HG03439 (cell line): ENCODE results near the gene PAX8.
A peak's percentile ranks its signal among the peaks of the same experiment; 100 is the strongest.

Source experiments
- ATAC-seq: cut with Tn5 transposase; IDR thresholded peaks from one replicate; pipeline ENCODE4 v1.9.1; 2021; ENCODE audit warnings: mild to moderate bottlenecking, moderate library complexity; ENCODE audit not compliant: unreplicated experiment

PAX8 gene

DNA sequence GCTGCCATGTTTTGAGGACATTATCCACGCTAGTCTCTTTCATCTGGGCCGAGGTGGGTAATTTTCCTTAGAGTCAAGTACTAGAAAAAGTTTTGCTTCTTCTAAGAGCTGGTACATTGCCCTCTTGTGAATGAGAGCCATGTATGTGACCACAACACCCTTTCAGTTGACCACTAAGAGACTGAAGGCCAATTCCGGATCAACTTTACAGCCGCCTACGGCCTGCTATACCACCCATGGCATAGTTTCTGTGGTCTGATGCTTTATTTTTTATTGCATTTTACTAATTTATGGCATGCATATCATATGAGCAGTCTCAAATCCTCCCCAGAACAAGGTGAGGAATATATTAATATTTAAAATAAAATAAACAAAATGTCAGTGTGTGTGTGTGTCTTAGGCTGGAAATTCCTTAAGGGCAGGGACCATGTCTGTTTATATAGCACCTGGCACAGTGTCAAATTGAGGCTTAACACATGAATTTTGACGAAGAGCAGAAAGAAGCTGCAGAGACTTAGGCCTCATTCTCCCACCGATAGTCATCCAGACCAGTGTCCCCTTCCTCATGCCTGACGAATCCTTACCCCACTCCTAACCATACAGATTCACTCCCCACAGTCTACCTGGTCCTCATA is 69.6 kb downstream of the PAX8 start:
- ATAC-seq = no peak

DNA sequence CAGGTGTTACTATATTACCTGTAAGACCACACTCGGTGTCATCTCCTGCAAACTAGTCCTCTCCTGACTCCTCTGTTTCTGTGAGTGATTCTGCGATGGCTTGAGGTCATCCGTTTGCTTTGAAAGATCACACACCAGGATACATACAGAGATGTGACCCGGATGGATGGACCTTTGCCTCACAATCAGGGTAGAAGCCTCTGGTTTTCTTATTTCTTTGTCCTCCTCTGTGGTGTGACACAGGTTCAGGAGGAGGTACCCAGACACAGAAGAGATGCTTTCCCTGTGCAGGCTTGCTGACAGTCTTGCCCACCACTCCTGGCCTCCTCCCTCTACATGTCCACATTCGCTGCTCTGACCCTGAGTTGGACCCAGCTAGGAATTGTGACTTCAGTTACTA is 70.3 kb downstream of the PAX8 start:
- ATAC-seq = no peak

DNA sequence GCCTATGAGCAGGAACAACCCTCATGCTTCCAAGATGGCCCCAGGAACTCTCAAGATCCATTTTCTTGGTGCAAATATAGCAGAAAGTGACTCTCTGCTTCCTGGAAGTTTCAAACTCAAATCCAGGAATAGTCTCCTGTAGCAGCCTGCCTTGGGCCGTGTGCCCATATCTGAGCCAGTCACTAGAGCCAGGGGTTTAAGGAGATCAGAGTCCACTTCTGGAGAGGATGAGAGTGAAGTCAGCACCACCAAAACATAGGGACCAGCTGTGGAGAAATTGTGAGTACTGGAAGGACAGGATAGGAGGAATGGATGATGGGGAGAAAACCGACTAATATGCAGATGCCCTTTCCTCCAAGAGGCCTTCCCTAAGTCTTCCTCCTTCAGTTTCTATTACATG is 71.7 kb downstream of the PAX8 start:
- ATAC-seq = no peak

DNA sequence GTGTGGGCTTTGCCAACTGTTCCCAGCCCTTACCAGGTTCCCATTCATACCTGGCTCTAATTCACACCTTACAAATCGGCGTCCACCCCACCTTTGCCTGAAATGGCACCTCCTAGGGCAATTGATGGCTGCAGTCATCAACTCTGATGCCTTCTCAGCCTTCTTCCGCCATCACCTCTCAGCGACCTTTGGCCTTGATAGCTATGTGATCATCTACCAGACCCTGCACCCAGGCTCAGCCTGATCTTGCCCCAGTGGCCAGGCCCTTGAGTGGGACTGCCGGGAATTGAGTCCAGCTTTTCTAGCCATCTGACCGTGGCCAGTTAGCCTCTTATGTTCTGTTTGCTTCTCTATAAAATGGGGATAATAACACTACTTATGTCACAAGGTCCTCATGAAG is 72.5 kb downstream of the PAX8 start:
- ATAC-seq = no peak

DNA sequence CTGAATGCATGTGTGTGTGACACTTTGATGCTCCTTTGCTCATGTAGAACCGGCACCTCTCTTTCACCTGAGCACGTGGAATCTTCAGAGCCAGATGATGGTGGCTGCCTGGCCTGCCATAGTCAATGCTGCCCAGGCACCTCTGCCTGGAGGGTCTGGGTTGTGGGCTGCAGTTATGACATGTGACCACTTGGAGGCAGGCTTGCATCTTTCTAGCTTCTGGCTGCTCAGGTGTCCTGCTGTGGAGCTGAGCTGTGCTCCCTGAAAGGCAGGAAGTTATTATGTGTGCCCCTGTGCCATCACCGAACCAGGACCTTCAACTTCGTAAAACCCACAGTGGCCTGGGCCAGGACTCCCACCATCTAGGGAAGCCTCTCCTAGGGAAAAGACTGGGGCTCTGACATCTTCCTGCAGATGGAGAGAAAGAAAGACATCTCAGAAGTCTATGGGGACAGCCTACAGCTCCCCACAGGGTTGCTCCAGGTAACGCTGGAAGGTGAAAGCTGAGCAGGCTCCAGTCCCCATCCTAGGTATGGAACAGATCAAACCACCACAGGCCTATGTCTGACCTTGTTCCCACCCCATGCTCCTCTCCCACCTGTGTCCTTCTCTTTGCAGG is 74.7 kb downstream of the PAX8 start:
- peak; percentile 70 for ATAC-seq

DNA sequence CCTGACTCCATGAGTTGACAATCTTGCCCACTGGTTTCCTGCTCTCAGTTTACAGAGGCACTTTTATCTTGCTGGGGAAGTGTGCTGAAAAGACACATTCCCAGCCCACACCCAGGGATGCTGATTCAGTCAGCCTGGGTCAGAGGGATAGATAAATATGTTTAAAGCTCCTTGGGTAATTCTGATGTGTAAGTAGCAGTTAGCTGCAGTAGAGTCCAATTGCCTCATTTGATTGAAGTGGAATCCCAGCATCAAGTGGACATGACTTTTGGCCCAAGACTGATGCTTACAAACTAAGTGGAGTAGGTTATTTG is 75.5 kb downstream of the PAX8 start:
- ATAC-seq = no peak

DNA sequence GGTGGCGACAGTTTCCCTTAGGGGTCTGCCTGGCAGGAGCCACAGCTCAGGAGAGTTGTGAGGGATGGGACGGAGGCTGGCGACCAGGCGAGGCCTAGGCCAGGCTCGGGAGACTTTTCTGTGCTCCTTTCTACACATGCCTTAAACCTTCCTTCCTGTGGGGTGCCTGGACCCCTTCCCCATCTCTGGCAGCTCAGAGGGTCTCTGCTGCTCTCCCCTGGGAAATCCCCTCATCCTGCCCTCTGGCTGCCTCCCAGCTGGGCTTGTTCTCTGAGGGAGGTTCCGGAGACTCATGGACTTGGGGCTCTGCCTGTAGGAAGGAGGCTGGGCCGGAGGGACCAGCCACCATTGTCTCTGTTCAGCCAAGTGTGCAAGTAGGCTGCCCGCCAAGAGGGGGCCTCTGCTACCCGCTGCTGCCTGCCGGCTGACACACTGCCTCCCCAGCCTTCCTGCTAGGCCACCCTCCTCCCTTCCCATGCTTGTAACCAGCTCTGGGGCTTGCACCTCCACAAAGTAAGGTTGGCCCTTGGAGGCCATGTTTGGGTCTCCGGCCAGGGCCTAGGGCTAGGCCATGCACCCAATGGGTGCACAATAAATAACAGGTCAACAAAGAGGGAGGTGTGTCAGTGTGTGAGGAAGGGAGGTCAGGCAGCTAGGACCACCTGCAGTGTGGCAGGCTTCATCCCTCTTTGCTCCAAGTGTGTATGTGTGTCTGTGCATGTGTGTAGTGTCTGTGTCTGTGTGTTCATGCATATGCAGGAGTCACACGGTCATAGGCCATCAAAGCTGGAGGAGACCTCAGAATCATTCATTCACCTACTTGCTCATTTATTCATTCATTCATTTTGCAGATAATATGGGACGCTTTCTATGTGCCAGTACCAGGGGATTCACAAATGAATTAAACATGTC is 76.2 kb downstream of the PAX8 start:
- ATAC-seq = no peak

DNA sequence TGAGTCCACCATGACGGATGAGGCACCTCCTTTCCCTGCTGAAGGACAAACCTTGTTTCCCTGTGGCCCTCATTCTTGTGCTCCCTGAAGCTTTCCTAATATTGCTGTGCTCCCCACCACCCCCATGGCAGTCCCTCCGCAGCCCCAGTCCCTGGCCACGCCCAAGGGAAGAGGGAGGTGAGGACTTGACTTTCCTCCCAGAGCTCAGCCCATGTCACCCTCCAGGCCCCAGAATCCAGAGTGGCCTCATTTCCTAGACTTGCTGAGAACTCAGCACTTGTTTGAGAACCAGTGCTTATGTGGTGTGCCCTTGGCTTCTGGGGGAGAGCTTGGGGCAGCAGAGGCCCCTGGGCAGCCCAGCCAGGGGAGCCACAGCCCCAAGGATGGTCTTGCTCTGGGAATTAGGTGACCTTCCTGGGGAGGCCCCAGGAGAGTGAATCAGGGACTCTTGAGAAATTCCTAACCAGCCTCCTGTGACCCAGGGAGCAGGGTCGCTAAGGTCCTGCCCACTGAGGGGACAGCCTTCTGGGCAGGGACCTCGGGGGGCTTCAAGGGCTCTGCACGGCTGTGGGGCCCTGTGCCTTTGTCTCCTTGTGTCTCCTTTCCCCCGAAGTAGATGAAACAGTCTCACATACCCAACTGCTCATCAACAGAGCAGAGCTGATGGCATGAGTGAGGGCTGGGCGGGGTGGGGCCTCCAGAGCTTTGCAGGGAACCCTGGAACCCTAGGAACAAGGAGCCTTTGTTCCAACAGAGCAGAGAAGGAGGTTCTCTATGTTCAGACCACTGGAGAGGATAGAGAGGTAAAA is 77.0 kb downstream of the PAX8 start:
- ATAC-seq = no peak

DNA sequence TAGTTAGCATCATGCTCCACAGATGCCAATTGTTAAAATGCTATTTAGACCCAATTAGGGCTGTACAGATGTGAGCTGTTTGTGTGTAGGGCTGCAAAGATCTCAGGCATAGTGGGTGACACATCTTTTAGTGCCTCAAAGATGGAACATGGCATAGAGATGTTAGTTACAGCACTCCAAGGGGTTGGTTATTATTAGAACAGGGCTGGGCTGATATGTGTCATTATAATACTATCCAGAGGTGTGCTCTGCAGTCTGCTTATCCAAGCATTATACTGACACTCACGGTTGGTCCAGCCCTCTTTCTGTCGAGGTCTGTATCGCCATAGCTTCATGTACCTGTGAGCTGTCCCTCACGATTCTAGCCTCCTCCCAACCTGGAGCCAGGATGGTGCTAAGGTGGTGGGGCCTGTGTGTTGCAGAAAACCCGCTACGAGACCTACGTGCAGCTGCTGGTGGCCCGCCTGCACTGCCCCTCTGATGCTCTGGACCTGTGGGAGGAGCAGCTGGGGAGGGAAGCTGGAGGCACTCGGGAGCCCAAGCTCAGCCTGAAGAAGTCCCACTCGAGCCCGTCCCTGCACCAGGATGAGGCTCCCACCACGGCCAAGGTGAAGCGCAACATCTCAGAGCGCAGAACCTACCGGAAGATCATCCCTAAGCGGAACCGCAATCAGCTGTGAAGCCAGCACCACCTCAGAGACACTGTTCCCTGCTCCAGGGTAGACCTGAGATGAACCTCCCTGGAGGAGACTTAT is 77.8 kb downstream of the PAX8 start:
- ATAC-seq = no peak

DNA sequence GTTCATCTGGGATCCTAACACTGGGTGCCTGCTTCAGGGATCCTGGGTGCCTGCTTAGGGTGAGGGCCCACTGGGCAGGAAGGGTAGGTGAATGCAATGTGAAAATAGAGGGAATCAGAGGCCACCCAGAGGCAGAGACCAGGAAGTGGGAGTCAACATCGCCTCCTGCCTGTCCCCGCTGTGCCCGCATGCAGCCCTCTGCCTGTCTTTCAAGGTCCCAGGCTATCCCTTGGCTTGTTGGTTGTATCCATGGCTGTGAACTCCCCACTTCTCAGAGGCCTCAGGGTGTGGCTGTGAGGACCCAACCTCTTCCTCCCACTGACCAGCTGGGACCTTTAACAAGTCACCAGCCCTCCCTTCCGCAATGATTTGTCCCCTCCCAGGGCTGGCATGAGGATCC is 78.5 kb downstream of the PAX8 start:
- no peak for ATAC-seq

DNA sequence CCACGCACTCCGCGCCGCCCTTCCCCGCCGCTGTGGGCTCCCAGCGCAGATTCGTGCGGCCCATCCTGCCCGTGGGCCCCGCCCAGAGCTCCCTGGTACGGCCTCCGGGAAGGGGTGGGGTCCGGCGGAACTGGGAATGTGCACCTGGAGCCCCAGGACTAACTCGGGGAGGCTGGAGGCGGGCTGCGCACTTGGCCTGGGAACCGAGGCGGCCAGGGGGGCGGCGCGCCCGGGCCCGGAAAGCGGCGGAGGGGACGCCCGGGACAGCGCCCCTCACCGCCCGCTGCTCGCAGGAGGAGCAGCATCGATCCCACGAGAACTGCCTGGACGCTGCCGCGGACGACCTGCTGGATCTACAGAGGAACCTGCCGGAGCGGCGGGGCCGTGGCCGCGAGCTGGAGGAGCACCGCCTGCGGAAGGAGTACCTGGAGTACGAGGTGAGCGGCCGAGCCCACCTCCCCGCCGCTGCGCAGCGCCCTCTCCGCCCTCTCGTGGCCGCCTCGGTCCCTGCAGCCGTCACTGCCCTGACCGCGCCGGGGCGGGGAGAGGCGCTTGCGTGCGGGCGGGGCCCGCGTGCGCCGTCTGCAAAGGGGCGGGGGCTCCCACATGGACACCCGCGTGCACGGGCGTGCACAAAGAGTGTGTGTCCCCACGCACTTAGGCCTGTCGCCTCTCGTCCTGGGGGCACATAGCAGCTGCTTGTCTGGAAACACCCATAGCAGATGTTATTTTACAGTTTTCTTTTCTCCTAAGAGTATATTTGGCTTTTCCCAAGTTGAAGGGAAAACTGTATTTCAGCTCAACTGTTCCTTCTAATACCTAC is 79.7 kb downstream of the PAX8 start:
- ATAC-seq = peak; percentile 63

DNA sequence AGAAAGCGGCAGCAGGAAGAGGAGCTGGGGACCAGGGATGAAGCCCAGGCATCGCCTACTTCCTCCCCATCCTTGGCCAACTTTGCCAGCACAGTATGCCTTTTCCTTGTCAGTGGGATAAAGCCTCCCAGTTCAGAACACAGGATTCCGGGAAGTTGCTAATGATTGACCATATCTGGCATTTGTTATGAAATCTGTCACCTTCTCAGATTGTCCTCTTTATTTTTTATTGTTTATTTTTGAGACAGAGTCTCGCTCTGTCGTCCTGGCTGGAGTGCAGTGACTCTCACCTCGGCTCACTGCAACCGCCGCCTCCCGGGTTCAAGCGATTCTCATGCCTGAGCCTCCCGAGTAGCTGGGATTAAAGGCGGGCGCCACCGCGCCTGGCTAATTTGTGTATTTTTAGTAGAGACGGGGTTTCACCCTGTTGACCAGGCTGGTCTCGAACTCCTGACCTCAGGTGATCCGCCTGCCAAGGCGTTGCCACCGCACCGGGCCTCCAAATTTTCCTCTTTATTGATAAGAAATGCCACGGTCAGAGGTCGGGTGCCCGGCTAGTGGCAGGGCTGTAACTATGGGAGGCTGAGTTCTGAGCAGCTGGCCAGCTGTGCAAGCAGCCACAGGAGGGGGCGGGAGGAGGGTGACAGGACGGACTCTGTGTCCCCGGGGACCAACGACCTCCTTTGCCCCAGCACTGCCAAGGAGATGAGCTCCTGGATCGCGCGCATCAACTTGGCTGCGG is 80.5 kb downstream of the PAX8 start:
- ATAC-seq = no peak

DNA sequence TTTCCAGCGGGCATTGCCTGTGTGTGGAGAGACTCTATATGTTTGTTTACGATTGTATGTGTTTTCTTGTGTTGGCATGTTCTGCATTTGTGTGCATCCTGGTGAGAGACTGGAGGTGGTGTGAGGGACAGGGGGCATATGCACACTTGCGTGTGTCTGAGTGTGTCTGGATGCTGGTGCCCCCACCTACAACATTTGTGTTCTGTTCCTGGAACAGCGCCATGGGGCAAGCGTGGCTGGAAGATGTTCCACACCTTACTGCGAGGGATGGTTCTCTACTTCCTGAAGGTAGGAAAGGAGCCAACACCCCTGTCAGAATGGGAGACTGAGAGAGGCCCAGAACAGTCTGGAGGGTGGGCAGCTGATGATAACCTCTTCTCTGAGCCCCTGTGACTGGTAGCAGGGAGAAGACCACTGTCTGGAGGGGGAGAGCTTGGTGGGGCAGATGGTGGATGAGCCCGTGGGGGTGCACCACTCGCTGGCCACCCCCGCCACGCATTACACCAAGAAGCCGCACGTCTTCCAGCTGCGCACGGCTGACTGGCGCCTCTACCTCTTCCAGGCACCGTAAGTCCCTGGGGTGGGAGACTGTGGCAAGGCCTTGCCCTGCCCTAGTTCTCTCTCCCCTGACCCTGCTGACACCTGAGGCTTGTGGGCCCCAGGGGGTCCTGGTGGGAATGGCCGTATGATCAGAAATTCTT is 81.2 kb downstream of the PAX8 start:
- ATAC-seq = no peak

DNA sequence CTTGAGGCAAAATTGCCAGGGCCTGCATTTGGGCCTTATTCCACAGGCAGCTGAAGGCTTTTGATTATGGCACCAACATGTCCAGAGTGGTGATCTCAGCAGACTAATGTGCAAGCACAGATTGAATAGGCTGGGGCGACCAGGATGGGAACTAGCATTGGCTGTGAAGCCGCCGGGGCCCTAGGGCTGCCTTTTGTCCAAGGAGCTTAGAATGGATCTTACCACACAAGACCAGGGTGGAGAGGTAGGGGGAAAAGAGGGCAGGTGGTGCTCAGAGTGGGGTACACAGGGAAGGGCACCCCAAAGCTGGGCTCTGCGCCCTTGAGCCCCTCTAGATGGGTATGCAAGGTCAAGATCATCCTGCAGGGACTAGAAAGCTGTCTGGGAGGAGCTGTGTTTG is 81.9 kb downstream of the PAX8 start:
- ATAC-seq = no peak

DNA sequence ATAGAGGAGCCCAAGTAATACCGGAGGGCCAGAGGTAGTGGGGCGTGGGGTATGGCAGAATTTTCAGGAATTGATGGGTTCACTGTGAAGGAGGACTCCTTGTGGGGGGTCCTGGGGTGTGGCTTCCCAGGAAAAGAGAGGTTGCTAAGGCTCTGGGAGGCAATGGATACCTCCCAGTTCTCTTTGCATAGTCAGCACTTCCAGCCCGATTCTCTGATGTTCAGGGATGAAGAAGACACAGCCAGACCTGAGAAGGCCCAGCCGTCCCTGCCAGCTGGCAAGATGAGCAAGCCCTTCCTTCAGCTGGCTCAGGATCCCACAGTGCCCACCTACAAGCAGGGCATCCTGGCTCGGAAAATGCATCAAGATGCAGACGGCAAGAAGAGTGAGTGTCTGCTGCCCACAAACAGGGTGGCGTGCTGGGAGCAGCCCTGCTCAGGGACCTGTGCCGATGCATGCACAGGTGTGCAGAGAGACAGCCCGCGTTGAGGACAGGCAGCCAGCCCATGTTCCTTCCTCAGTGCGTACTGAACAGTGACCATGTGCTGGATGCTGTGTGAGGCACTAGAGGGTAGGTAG is 82.7 kb downstream of the PAX8 start:
- no peak for ATAC-seq

DNA sequence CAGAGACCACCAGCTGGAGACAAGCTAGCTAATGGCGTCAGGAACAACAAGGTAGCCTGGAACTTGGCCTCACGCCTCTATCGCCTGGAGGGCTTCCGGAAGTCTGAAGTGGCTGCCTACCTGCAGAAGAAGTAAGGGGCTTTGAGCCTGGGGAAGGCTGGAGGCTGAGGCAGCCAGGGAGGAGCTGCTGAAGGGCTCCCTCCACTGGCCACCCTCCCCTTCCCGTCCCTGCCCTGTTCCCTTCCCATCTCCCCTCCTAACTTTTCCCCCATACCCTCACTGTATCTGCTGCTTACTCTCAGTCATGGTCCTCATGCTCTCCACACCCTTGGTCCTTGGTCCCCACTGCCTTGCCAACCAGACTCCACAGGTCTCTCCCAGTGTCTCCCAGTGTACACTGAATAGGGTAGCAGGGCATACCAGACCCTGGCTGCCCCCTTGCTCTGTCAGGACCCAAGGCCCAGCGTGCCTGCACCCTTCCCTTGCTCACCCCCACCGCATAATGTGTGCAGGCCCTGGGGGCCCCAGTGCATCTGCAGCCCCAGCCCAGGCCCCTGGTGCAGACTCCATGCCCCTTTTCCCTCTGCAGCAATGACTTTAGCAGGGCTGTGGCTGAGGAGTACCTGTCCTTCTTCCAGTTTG is 86.1 kb downstream of the PAX8 start:
- no peak for ATAC-seq

DNA sequence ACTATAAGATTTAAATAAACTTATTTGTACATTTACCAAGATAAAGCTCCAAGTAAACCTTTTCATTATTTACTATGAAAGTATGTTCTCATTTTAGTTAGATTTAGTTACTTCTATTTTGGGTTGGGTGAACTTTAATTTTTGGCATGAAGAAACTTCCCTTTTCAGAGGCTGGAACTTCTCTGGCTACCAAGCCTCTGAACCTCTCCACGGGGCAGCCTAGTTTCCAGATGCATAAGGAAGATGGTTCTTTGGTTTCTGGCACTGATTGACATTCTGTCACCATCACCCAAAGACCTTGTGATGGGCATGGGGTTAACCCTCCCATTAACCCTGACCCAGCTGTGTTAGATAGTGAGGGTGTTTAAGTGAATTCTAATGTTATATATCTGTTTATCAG is 87.8 kb downstream of the PAX8 start:
- ATAC-seq = no peak

DNA sequence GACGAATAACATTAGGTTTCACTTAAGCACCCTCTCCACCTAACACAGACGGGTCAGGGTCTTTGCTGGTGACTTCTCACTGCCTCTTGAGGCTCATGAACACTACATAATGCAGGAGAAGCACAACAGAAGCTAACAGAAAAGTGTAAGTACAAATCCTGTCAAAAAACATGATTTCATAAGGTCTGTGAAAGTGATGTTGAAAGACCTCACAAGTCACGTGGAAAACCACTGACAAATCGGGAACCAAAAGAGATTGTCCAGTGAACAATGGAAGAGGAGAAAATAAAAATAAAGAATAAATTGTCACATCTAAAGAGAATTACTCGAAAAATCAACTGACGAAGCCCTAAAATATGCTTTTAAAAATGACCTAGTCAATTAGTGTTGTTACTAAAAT is 91.0 kb downstream of the PAX8 start:
- ATAC-seq = no peak
